ENCODE measurements around the gene TMEM72.
"Not testable (repeated sequence)": the region's sequence is repeated elsewhere in the genome, so short reads cannot be mapped to it uniquely, and the experiment has no call there.

DNA sequence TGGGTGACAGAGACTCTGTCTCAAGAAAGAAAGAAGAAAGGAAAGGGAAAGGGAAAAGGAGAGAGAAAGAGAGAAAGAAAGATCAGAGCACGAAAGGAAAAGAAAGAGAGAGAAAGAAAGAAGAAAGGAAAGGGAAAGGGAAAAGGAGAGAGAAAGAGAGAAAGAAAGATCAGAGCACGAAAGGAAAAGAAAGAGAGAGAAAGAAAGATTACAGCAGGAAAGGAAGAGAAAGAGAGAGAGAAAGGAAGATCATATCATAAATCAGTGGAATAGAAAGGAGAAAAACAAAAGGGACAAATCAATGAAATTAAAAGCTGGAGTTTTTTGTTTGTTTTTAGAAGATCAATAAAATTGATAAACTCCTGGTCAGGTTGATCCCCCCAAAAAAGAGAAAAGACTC is 44.8 kb upstream of the TMEM72 start:
- not testable (repeated sequence) for TF ChIP-seq CTCF (IDR thresholded peaks at IDR 0.05; ENCODE audit: low read depth, low read length, missing input control); YY1 (IDR thresholded peaks at IDR 0.05)
